Testis (tissue), 3 donors: ENCODE results near the gene DDX55. TPM values are rescaled to one million over a fixed set of nuclear protein-coding genes. Genes with fewer than 3 reads are reported as not detected.
A peak's percentile ranks its signal among the peaks of the same experiment; 100 is the strongest.
"Not testable (repeated sequence)": the region's sequence is repeated elsewhere in the genome, so short reads cannot be mapped to it uniquely, and the experiment has no call there.

ENCODE experiments used
- DNase-seq: peaks from one replicate; pipeline ENCODE4 v3.0.0-alpha.2; 2019
- H3K27ac ChIP-seq, 2 donors: fragments of 200-600 bp; sonication (generic); one replicate each; pipeline ENCODE4 v1.5.1; 2019
- H3K27me3 ChIP-seq: fragments of 200-600 bp; sonication (generic); one replicate; pipeline ENCODE4 v1.5.1; 2019
- H3K36me3 ChIP-seq: fragments of 200-600 bp; sonication (generic); one replicate; pipeline ENCODE4 v1.5.1; 2017; ENCODE audit warnings: low read depth; ENCODE audit errors: missing control alignments
- H3K4me1 ChIP-seq: fragments of 200-600 bp; sonication (generic); one replicate; pipeline ENCODE4 v1.5.1; 2019
- H3K4me3 ChIP-seq, 2 donors: fragments of 200-600 bp; sonication (generic); one replicate each; pipeline ENCODE4 v1.5.1; 2017 to 2019
- H3K9me3 ChIP-seq: fragments of 200-600 bp; sonication (generic); one replicate; pipeline ENCODE4 v1.5.1; 2017
- CTCF ChIP-seq, 3 experiments: fragments of 450-650 bp in 2 of 3; fragments of 200-600 bp in 1 of 3; sonication (generic) in 1 of 3; IDR thresholded peaks; one replicate each; pipeline ENCODE4 v1.5.1; 2016 to 2019; ENCODE audit warnings: antibody characterized with exemption in 3 of 3, mild to moderate bottlenecking in 2 of 3, moderate library complexity in 1 of 3
- POLR2A ChIP-seq: fragments of 450-650 bp; IDR thresholded peaks from one replicate; pipeline ENCODE4 v1.6.1; 2017; ENCODE audit warnings: antibody characterized with exemption, mild to moderate bottlenecking, moderate library complexity
- WGBS, 2 donors: methylation state at CpG; one replicate each; pipeline ENCODE4 v1.1.5; 2018; 5-methylcytosine and 5-hydroxymethylcytosine counted together
- intact Hi-C: fragments of 100-400 bp; cut with DNase I; formaldehyde crosslinking; loops from one replicate; pipeline ENCODE4 v1.15.1; 2023; ENCODE audit warnings: low total_unique reads
- polyA plus RNA-seq: library from polyadenylated mRNA; stranded (reverse); fragments of 350-450 nt; fragmentation: Illumina TruSeq; extraction: RNeasy Lipid Tissue Mini Kit (QIAGEN cat#74804); gene quantifications from one replicate; pipeline ENCODE4 v1.2.3, GENCODE V29; 2014; ENCODE audit warnings: low read depth, low replicate concordance; ENCODE audit not compliant: insufficient read depth
- total RNA-seq, 2 donors: library from RNA; depleted of rRNA; stranded (reverse); fragments of >200 nt; gene quantifications; one replicate each; pipeline ENCODE4 v1.2.3, GENCODE V29; 2016

Gene DDX55
- total and polyA plus RNA-seq, 3 donors from 2014 or later: 13.4 to 32.6 (median 22.2) TPM

- WGBS, 2 donors: 91 to 100% methylated on average over 1 of the region's 1 CpG
- Histone ChIP-seq H3K36me3 (no peaks in the 10 kb centered on the region), H3K4me1 (peaks cover 4% of the 10 kb centered on the region), H3K27me3 (no peaks in the 10 kb centered on the region), H3K27ac (no peak overlapping the region), H3K9me3 (no peaks in the 10 kb centered on the region), H3K4me3 (no peak overlapping the region)
- TF ChIP-seq CTCF (IDR thresholded peaks at IDR 0.05): no peak
- TF ChIP-seq POLR2A: no peak
- intact Hi-C loops: no loop called here
- no peak for DNase-seq
These were observed 2.6 kb upstream of the DDX55 start for GRCh38 chr12:123599310-123599709.

GRCh38 chr12:123599721-123600120 is 2.2 kb upstream of the DDX55 start:
- 94% methylated on average over 7 of the region's 7 CpGs for WGBS, 2 donors
- Histone ChIP-seq H3K4me3 (no peak overlapping the region), H3K27me3 (no peaks in the 10 kb centered on the region), H3K9me3 (no peaks in the 10 kb centered on the region), H3K27ac (no peak overlapping the region), H3K36me3 (no peaks in the 10 kb centered on the region), H3K4me1 (peaks cover 4% of the 10 kb centered on the region)
- intact Hi-C loops: no loop called here
- peak; percentile 3 for DNase-seq
- TF ChIP-seq POLR2A (no peak), CTCF (IDR thresholded peaks at IDR 0.05) (no peak)

- WGBS, 2 donors: 7 to 8% methylated on average over 7 of the region's 7 CpGs
- DNase-seq: peak; percentile 13
- no peak for TF ChIP-seq CTCF (IDR thresholded peaks at IDR 0.05)
- no peak for TF ChIP-seq POLR2A
- Histone ChIP-seq H3K4me3 (peak overlapping the region; percentile 90 to 100), H3K4me1 (peaks cover 4% of the 10 kb centered on the region), H3K27me3 (no peaks in the 10 kb centered on the region), H3K9me3 (no peaks in the 10 kb centered on the region), H3K36me3 (no peaks in the 10 kb centered on the region), H3K27ac (peak overlapping the region; percentile 77 to 80)
- intact Hi-C loops: no loop called here
These were observed 824 bp downstream of the DDX55 start for GRCh38 chr12:123602651-123603195.

GRCh38 chr12:123603495-123603894 is 1.6 kb downstream of the DDX55 start:
- H3K4me3 ChIP-seq, H3K27me3 ChIP-seq, H3K4me1 ChIP-seq, H3K36me3 ChIP-seq, H3K27ac ChIP-seq, H3K9me3 ChIP-seq, intact Hi-C loops, DNase-seq: not testable (repeated sequence)
- 66 to 74% methylated on average over 11 of the region's 11 CpGs for WGBS, 2 donors

- no peaks in the 10 kb centered on the region for H3K36me3 ChIP-seq
These were observed 5.9 kb downstream of the DDX55 start for GRCh38 chr12:123607756-123608155.

More at GRCh38 chr12:123607756-123608155, 5.9 kb downstream of the DDX55 start:
- DNase-seq: no peak
- H3K9me3 ChIP-seq: no peaks in the 10 kb centered on the region
- H3K27ac ChIP-seq: no peak overlapping the region
- H3K4me3 ChIP-seq: no peak overlapping the region
- 65 to 76% methylated on average over 4 of the region's 4 CpGs for WGBS, 2 donors
- no peaks in the 10 kb centered on the region for H3K27me3 ChIP-seq
- no peaks in the 10 kb centered on the region for H3K4me1 ChIP-seq
- TF ChIP-seq POLR2A (no peak), CTCF (IDR thresholded peaks at IDR 0.05) (no peak)
- intact Hi-C loops: no loop called here
